Nucleus accumbens (tissue), 56 donors: ENCODE data around the gene ST8SIA2.
"Not testable (repeated sequence)": the region's sequence is repeated elsewhere in the genome, so short reads cannot be mapped to it uniquely, and the experiment has no call there.

Experiments
- DNase-seq, 56 donors: peaks; one replicate each; lab custom pipeline; 2025; lab: John Stamatoyannopoulos, UW

ST8SIA2 gene

DNA sequence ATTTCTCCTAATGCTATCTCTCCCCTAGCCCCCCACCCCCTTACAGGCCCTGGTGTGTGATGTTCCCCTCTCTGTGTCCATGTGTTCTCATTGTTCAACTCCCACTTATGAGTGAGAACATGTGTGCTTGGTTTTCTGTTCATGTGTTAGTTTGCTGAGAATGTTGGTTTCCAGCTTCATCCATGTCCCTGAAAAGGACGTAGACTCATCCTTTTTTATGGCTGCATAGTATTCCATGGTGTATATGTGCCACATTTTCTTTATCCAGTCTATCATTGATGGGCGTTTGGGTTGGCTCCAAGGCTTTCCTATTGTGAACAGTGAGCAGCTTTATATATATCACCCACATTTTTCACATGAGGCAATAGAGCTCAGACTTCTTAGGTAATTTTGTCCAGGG is 86.0 kb downstream of the ST8SIA2 start:
- not testable (repeated sequence) for DNase-seq

DNA sequence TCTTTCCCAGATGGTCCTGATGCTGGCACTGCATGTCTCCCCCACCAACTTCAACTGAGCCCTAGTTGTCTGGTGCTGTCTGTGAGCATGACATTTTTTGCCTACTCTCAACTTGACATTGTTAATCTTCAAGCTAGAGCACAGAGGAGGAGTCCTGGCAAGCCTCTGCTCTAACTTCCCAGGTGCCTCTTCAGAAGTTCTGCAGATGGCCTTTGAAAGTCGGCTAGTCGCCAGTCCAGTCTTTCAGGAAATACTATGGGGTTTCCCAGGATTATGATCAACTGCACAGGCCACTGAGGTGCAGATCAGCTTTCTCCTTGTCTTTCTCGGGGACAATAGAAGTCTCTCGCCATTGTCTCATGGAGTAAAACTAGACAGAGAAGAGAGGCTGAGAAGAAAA is 86.7 kb downstream of the ST8SIA2 start:
- DNase-seq: no peak

- DNase-seq: no peak
Observed at GRCh38 chr15:92485441-92485840, 91.8 kb downstream of the ST8SIA2 start.

DNA sequence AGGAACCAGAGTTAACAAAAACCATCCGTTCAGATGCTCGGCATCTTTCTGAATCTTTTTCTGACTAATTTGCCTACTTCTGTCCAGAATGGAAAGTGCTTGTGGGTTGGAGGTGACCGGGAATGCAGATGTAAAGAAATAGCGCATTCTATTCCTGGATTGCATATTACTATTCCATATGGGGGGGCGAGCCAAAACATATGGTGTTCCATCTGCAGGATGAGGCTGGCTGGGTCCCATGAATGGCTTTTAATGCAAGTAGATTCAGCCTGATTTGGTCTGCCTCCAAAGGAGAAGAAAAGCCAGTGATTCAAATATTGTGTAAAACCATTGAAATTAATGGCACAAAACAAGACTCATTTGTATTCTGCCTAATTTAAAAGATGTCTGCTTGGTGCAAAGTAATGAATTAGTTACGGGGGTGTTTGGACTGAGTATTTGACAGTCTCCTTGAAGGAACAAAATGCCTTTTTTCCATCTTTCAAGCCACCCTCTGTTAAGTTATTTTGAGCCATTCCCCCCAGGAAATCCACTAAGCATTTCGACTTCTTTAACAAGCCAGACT is 99.0 kb downstream of the ST8SIA2 start:
- DNase-seq: peak in 5 of 56 donors; percentile 3 to 17 (median 7)

DNA sequence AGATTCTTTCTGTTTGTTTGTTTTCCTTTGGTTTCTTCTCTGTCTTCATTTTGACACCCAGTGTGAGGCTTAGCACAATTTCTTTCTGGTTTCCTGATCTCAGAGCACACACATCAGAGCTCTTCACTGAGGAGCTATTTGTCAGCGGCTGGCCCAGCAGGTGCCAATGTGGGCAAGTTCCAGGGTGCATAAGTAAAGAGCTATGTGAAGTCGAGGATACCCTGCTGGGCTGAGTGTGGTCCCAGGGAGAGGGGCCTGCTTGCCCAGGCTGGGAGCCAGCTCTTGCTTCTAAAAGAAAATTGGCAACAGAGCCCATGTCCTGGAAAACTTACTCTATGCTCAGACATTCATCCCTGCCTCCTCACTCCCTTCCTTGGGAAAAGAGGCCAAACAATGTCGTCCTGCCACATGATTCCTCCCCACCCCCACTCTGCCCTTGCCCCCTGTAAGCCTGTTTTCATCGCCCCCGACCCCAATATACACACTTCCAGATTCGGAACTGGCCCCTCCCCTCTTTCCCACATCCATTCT is 101.2 kb downstream of the ST8SIA2 start:
- peak in 7 of 56 donors; percentile 3 to 42 (median 12) for DNase-seq

DNA sequence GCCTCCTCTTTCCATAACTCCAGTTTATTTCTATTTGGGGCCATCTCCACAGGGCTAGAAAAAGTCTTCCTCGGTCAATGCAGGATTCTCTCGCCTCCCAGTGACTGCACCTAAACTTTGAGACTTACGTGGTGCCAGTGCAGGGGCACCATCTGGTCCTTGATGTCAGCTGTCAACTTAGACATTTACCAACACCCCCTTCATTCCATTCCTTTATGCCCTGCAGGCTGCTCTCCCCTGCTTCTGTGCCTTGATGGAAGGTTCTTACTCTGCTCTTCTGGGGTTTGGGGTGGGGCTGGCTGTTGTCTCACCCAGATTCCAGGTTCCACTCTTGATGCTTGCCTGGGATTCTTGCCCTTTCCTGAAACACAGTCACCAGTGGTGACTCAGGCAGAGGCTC is 101.8 kb downstream of the ST8SIA2 start:
- no peak for DNase-seq

- peak in 7 of 56 donors; percentile 3 to 37 (median 23) for DNase-seq
Observed at GRCh38 chr15:92499731-92500530, 106.2 kb downstream of the ST8SIA2 start.

GRCh38 chr15:92502336-92502735 is 108.7 kb downstream of the ST8SIA2 start:
- DNase-seq: no peak

- no peak for DNase-seq
Observed at GRCh38 chr15:92502930-92503857, 109.5 kb downstream of the ST8SIA2 start.

- no peak for DNase-seq
Observed at GRCh38 chr15:92503889-92504288, 110.2 kb downstream of the ST8SIA2 start.

DNA sequence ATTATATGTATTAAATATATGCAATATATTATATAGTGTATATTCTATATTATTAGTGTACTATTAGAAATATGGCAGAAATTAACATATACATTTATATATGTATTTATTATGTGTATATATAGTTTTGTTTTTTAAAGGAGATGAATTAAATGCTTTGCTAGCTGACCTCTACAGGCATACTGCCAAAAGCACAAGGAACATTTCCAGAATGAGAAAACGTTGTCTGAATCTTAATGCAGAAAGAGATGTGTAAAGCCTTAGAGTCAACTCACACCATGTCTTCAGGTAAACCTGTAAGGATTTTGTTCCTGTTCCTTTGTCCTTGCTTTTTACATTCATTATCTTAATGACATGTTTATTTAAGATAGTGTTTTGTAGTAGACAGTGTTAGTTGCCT is 111.9 kb downstream of the ST8SIA2 start:
- DNase-seq: no peak

DNA sequence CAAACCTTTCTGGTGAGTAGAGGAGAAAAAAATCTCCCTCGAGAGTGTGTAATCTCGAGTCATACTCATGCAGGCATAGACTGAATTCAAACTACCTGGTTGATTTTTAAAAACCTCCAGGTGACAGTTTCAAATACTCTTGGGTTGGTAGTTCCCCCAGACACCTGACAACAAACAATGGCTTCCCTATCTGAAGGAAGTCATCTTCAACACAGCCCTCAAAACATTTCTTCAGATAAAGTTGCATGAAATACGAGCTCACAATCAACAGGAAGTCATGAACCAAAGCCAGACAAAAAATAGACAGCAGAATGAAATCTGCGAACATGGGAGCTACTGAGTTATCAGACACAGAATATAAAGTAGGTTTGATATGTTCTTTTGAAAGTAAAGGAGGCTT is 112.8 kb downstream of the ST8SIA2 start:
- no peak for DNase-seq

- DNase-seq: no peak
Observed at GRCh38 chr15:92510163-92510882, 116.6 kb downstream of the ST8SIA2 start.
